ENCODE data around the gene SLC18A3. TPM values are rescaled to one million over a fixed set of nuclear protein-coding genes. Genes with fewer than 3 reads are reported as not detected.

SLC18A3 gene
- total RNA-seq, 1 experiment from 2014 or later = not detected

- H3K36me3 ChIP-seq (ENCODE audit: control insufficient read depth in 1 of 2, insufficient read depth in 2 of 2, low read length in 2 of 2) = no peaks in the 10 kb centered on the region
- intact Hi-C loops (cut with micrococcal nuclease) = no loop called here
- CTCF ChIA-PET = no interaction called here
- BruUV-seq (replicated peaks) = no TSS peak
- no peaks in the 10 kb centered on the region for H3K79me2 ChIP-seq (ENCODE audit: insufficient read depth, low read length)
- POLR2A ChIA-PET = no interaction called here
- ATAC-seq (no peak), DNase-seq (ENCODE audit: low read depth, low spot score) (no peak)
- H3K9ac ChIP-seq (ENCODE audit: low read length) = no peak overlapping the region
- RAD21 ChIA-PET (ENCODE audit: low non-redundant PET in 1 of 2, low total read pairs in 2 of 2, uncharacterized antibody in 2 of 2, unreplicated experiment in 2 of 2) = no interaction called here
- TF ChIP-seq POLR2A (IDR thresholded peaks at IDR 0.05; ENCODE audit: borderline replicate concordance, extremely low read depth, insufficient read depth, insufficient read length) (no peak), YY1 (IDR thresholded peaks at IDR 0.05; ENCODE audit: extremely low read depth, insufficient replicate concordance, low read depth, low read length) (no peak), CTCF (IDR thresholded peaks at IDR 0.05 in 2 of 3, conservative IDR thresholded peaks at IDR 0.05 in 1 of 3; ENCODE audit: borderline replicate concordance in 1 of 3, insufficient read depth in 1 of 3, low read depth in 2 of 3, low read length in 2 of 3) (no peak), CEBPB (IDR thresholded peaks at IDR 0.05; ENCODE audit: low read depth) (no peak), SIN3A (IDR thresholded peaks at IDR 0.05; ENCODE audit: low read depth) (no peak), ZBTB33 (IDR thresholded peaks at IDR 0.05; ENCODE audit: extremely low read depth, insufficient replicate concordance, low read length) (no peak), RAD21 (IDR thresholded peaks at IDR 0.05; ENCODE audit: low read depth) (no peak), CBX3 (IDR thresholded peaks at IDR 0.05; ENCODE audit: low read depth) (no peak), ATF3 (IDR thresholded peaks at IDR 0.05) (no peak), ZNF274 (IDR thresholded peaks at IDR 0.05; ENCODE audit: low read depth, low read length) (no peak), EZH2 (IDR thresholded peaks at IDR 0.05) (no peak), SP1 (IDR thresholded peaks at IDR 0.05; ENCODE audit: low read depth) (no peak)
- H3K27ac ChIP-seq (ENCODE audit: low read depth, low read length) = no peak overlapping the region
- no peak overlapping the region for H3K4me3 ChIP-seq (replicated peaks in 1 of 2; ENCODE audit: low read depth in 1 of 2, low read length in 2 of 2)
- H3K27me3 ChIP-seq (ENCODE audit: insufficient read depth, low read length) = peaks cover 12% of the 10 kb centered on the region
- H3K4me1 ChIP-seq (ENCODE audit: control insufficient read depth in 1 of 2, insufficient read depth in 2 of 2, low read length in 2 of 2) = no peaks in the 10 kb centered on the region
- H3K4me2 ChIP-seq (ENCODE audit: low read length) = no peak overlapping the region
- no peaks in the 10 kb centered on the region for H3K9me2 ChIP-seq (ENCODE audit: insufficient read depth)
- H2AFZ ChIP-seq (ENCODE audit: low read depth, low read length, poor library complexity, severe bottlenecking) = no peak overlapping the region
- no peaks in the 10 kb centered on the region for H4K20me1 ChIP-seq (ENCODE audit: insufficient read depth)
- no peaks in the 10 kb centered on the region for H3K9me3 ChIP-seq (ENCODE audit: control insufficient read depth in 1 of 2, insufficient read depth in 1 of 2, low read depth in 1 of 2, low read length in 2 of 2)
These were observed 41.9 kb upstream of the SLC18A3 start for GRCh38 chr10:49568235-49568634.

Measured in HCT116 (cell line).